Measurements from ENCODE around the gene AUH. TPM values are rescaled to one million over a fixed set of nuclear protein-coding genes. Genes with fewer than 3 reads are reported as not detected.

Gene AUH
- total RNA-seq, 6 donors from 2014 or later, result 13.7 to 38.5 (median 24.4) TPM

DNA sequence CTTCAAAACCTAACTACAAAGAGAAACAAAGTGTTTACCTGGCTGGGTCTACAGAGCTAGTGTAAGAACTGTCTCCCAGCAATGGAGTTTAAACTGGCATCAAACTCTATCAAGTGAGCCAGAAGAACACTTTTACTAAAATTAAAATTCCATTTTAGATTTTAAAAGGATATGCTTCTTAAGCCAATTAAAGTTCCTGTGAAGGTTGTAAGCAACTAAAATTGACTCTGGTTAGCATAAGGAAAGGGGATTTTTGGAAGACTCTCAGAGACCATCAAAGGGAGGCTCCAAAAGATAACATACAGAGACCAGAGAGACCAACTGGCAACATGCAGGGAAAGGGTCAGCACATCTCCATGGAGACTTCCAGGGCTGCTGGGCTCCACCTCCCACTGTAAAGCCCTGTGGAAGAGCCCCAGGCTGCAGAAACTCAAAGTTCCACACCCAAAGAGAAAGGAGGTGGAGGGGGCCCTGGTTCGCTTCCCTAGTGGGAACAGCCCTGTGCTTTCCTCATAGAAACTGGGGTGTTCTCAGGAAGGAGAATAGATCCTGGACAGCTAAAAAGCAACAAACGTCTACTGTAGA lies 91.7 kb downstream of the AUH start:
- DNase-seq, result no peak
- Histone ChIP-seq H3K4me1 (no peaks in the 10 kb centered on the region), H3K27ac (no peak overlapping the region), H3K9me3 (no peaks in the 10 kb centered on the region), H3K36me3 (no peaks in the 10 kb centered on the region), H3K4me3 (no peak overlapping the region), H3K27me3 (no peaks in the 10 kb centered on the region)
- TF ChIP-seq, protein P1, sequence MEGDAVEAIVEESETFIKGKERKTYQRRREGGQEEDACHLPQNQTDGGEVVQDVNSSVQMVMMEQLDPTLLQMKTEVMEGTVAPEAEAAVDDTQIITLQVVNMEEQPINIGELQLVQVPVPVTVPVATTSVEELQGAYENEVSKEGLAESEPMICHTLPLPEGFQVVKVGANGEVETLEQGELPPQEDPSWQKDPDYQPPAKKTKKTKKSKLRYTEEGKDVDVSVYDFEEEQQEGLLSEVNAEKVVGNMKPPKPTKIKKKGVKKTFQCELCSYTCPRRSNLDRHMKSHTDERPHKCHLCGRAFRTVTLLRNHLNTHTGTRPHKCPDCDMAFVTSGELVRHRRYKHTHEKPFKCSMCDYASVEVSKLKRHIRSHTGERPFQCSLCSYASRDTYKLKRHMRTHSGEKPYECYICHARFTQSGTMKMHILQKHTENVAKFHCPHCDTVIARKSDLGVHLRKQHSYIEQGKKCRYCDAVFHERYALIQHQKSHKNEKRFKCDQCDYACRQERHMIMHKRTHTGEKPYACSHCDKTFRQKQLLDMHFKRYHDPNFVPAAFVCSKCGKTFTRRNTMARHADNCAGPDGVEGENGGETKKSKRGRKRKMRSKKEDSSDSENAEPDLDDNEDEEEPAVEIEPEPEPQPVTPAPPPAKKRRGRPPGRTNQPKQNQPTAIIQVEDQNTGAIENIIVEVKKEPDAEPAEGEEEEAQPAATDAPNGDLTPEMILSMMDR (IDR thresholded peaks at IDR 0.05), result no peak
- no peak for TF ChIP-seq POLR2A (IDR thresholded peaks at IDR 0.05)
- TF ChIP-seq POLR2AphosphoS5 (IDR thresholded peaks at IDR 0.05), result no peak
- TF ChIP-seq EP300 (IDR thresholded peaks at IDR 0.05), result no peak
- ATAC-seq (ENCODE audit: low FRiP score in 2 of 2), result no peak
- 93 to 97% methylated on average over 2 of the region's 2 CpGs for WGBS, 2 donors

DNA sequence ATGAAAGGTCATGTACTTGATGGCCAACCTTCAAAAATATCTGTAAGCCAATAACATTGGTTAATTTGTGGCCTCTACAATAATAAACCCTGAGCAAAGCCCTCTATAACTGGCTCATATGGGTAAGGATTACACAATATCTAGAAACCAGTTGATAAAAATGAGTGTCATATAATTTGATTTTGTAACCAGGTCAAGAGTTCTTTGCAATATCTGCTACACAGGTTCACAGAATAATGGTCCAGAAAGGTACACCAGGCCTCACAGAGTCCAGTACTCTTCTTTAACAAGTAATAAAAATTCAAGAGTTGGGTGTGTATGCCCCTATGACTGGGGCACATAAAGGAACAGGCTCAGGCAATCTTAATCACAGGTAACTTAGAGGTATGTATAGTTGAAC lies 95.3 kb downstream of the AUH start:
- DNase-seq (no peak), ATAC-seq (ENCODE audit: low FRiP score in 2 of 2) (no peak)
- Histone ChIP-seq H3K36me3 (no peaks in the 10 kb centered on the region), H3K9me3 (no peaks in the 10 kb centered on the region), H3K27ac (no peak overlapping the region), H3K27me3 (no peaks in the 10 kb centered on the region), H3K4me3 (no peak overlapping the region), H3K4me1 (no peaks in the 10 kb centered on the region)
- TF ChIP-seq, protein P1 (IDR thresholded peaks at IDR 0.05), result no peak
- TF ChIP-seq POLR2A (IDR thresholded peaks at IDR 0.05), result no peak
- no peak for TF ChIP-seq POLR2AphosphoS5 (IDR thresholded peaks at IDR 0.05)
- no peak for TF ChIP-seq EP300 (IDR thresholded peaks at IDR 0.05)

DNA sequence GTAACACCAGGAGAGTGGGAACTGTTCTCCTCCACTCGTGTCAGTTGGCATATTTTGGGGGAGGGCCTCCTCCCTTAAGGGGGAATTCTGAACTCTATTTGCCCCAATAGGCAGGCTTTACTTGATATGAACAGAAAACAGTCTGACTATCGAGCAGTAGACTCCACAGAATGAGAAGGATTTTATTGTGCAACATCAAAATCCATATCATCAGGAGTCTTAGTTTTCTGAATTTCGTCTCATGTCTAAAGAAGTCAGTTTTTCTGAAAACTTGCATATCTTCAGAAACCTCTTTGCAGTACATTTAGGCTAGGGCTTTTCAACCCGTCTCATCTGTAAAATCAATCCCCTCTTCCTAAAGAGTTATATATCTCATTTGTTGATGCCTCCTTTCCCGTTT lies 96.2 kb downstream of the AUH start:
- WGBS, 2 donors, result 85 to 91% methylated on average over 5 of the region's 5 CpGs
- ATAC-seq (ENCODE audit: low FRiP score in 2 of 2), result no peak
- H3K9me3 ChIP-seq, result no peaks in the 10 kb centered on the region

DNA sequence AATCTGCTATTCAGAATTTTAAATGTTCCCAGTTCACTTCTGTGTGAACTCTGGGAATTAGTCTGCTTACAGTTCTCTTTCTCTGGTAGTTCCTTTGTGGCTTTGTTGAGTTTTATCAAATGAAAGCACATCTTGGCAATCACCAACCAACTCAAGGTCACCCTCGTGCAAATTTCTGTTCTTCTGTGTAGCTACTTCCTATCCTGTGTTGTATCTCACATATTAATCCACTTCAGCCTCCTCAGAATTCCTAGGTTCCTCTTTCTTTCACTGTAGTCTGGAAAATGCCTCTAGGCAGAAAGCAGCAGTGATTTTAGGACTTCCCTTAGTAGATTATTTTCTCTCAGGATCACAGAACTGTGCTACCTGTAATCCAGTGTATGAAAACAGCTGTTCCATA lies 100.3 kb downstream of the AUH start:
- ATAC-seq (ENCODE audit: low FRiP score in 2 of 2), result peak in 1 of 2 donors; percentile 31
- Histone ChIP-seq H3K9me3 (no peaks in the 10 kb centered on the region), H3K4me1 (peaks cover 0 to 1% (median 0%) of the 10 kb centered on the region in 4 donors), H3K27ac (no peak overlapping the region), H3K4me3 (no peak overlapping the region), H3K36me3 (no peaks in the 10 kb centered on the region), H3K27me3 (no peaks in the 10 kb centered on the region)
- DNase-seq, result no peak
- WGBS, 2 donors, result 33 to 44% methylated on average over 1 of the region's 1 CpG
- no peak for TF ChIP-seq POLR2A (IDR thresholded peaks at IDR 0.05)
- TF ChIP-seq EP300 (IDR thresholded peaks at IDR 0.05), result no peak
- TF ChIP-seq, protein P1 (IDR thresholded peaks at IDR 0.05), result no peak
- no peak for TF ChIP-seq POLR2AphosphoS5 (IDR thresholded peaks at IDR 0.05)

More for the DNA sequence above, 96.2 kb downstream of the AUH start:
- no peak for TF ChIP-seq POLR2A (IDR thresholded peaks at IDR 0.05)
- Histone ChIP-seq H3K4me1 (no peaks in the 10 kb centered on the region), H3K36me3 (no peaks in the 10 kb centered on the region), H3K27me3 (no peaks in the 10 kb centered on the region), H3K27ac (no peak overlapping the region), H3K4me3 (no peak overlapping the region)
- no peak for DNase-seq

DNA sequence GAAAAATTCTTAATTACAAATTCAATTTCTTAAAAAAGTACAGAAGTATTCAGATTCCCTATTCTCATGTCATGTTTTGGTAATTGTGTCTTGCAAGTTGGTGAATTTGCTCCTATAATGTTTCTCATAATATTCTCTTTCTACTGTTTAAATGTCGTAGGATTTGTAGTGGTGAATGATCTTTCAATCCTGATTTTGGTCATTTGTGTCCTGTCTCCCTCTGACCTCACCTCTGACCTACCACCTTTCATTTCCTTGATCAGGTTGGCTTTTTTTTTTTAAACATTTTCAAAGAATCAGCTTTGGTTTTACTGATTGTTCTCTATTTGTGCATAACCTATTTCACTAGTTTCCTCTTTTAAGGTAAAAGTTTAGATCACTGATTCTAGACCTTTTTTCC lies 102.6 kb downstream of the AUH start:
- H3K36me3 ChIP-seq, result no peaks in the 10 kb centered on the region
- no peak overlapping the region for H3K4me3 ChIP-seq
- ATAC-seq (ENCODE audit: low FRiP score in 2 of 2), result no peak
- H3K27me3 ChIP-seq, result no peaks in the 10 kb centered on the region
- WGBS, 2 donors, result 89 to 96% methylated on average over 1 of the region's 1 CpG
- H3K9me3 ChIP-seq, result no peaks in the 10 kb centered on the region
- TF ChIP-seq EP300 (IDR thresholded peaks at IDR 0.05) (no peak), POLR2A (IDR thresholded peaks at IDR 0.05) (no peak), POLR2AphosphoS5 (IDR thresholded peaks at IDR 0.05) (no peak)
- TF ChIP-seq, protein P1 (IDR thresholded peaks at IDR 0.05), result no peak
- H3K4me1 ChIP-seq, result peaks cover 0 to 5% (median 0%) of the 10 kb centered on the region in 4 donors
- H3K27ac ChIP-seq, result no peak overlapping the region
- DNase-seq, result no peak
